KBM-7 (cell line): ENCODE data around the gene COQ9.

ENCODE experiments used
- DNase-seq: peaks from one replicate; pipeline ENCODE4 v3.0.0-alpha.2; 2015
- in situ Hi-C: fragments of 300-500 bp; cut with MboI; formaldehyde crosslinking; loops from 2 replicates; pipeline ENCODE4 v1.14.3; 2020; ENCODE audit warnings: low sequenced_read_pairs, low pct_unique_long_range_greater_than_20kb, mixed read lengths

Gene COQ9

DNA sequence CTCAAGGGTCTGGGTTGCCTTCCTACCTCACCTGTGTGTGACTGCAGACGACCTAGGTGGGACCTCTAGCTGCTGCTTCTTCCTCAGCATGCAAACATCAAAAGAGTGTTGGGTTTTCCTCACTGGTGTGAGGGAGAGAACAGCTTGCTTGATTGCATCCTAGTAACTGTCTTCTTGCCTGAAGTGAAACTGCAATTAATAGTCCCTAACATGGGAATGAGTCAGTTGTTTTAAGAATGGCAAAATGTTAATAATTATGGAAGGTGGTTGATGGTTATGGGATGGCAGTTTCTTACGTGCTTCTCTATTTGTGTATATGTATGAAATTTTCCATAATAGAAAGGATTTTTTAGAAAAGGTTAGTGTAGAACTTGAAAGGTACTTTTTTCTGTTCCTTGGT, 21.1 kb downstream of the COQ9 start:
- in situ Hi-C loops: no loop called here

DNA sequence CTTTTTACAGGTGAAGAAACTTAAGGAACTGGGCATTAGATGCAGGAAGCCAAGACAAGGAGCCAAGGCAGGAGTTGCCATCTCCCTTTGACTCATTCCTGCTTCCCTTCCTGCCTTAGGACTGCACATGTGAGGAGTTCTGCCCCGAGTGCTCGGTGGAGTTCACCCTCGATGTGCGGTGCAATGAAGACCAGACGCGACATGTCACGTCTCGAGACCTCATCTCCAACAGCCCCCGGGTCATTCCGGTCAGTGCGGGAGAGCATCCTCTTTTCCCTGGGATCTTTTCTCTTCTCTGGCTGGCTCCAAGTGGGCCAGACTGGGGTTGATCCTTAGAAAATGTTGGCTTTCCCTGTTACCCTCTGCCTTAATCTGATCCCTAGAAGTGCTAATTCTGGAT, 21.8 kb downstream of the COQ9 start:
- in situ Hi-C loops: no loop called here
- no peak for DNase-seq

More for the DNA sequence above, 21.1 kb downstream of the COQ9 start:
- no peak for DNase-seq

DNA sequence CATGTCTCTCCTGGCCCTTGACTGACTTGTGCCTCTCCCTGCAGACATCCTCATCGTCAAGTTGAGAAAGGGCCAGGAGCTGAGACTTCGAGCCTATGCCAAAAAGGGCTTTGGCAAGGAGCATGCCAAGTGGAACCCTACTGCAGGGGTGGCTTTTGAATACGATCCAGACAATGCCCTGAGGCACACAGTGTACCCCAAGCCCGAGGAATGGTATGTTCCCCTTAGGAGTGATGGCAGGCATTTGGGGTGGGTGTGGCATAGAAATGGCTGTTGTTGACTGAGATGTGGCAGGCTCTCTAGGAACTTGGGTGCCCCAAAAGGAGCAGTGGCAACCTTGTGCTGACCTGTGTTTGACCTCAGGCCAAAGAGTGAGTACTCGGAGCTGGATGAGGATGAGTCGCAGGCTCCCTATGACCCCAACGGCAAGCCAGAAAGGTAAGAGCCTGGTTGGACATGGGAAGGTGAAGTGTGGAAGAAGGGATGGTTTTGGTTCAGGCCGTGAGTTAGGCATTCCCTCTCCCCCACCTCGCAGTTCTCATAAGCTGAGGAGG, 22.7 kb downstream of the COQ9 start:
- in situ Hi-C loops: no loop called here
- DNase-seq: no peak

DNA sequence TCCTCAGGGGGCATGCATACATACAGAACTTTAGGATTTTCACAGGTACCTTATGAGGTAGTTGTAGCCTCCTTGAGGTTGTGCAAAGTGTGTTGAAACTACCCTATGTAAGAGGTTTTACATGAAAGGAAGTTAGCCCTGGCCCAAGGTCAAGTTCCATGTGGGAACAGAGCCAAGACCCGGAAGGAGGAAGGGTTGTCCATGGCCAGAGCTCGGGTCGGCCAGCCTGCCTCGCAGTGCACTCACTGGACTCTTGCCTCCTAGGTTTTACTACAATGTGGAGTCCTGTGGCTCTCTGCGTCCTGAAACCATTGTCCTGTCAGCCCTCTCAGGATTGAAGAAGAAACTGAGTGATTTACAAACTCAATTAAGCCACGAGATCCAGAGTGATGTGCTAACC, 23.4 kb downstream of the COQ9 start:
- in situ Hi-C loops: no loop called here
- no peak for DNase-seq

DNA sequence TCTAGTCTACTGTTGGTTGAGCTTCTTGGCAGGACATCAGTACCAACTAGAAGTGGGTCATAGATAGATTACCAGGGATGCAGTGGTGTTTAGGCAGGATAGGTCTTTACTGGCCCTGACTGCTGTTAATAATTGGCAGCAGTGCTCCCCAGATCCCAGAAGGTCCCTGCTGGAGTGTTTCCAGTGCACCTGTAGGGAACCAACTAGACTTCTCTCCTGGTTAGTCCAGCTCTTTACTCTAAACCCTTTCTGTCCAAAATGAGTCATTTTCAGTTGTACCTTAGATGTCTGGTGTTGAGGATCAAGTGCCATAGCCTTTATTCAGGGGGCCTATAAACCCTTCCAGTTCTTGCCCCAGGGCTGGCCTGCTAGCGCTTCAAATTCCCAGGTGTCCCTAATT, 23.9 kb downstream of the COQ9 start:
- DNase-seq: no peak

DNA sequence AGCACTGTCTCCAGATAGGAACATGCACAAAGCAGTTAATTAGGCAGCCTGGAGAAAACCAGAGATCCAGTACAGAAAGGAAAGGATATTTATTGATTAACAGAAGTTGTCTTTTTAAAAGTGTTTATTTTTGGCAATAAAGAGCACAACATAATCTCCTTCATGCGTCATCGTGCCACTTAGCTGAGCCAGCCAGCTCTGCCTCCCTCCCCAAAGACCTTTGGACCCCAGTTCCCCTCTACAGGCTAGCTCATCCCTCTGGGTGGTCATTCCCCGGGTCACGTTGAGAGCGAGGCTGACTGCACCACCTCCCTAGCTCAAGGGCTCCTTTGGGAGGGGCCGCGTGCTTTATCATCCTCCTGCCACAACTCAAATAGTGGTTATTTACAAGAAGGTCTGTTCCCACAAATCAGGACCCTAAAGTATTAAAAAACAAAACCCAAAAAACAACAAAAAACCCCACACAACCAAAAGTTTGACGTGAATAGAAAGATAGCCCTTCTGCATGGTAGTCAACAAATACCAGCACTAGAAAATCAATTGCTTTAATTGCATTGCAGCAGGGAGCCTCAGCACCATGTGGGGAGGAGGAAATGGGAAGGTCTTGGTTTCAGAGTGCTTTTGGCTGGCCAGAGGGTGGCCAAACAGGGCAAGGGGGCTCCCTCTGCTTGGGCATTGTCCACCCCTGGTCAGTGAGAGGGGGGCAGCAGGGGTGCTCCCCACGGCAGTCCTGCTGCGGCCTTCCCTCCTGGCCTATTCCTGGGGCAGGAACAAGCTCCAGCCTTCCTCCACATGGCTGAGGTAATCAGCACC, 24.8 kb downstream of the COQ9 start:
- in situ Hi-C loops: no loop called here
- DNase-seq: no peak

More for the DNA sequence above, 23.9 kb downstream of the COQ9 start:
- in situ Hi-C loops: no loop called here

DNA sequence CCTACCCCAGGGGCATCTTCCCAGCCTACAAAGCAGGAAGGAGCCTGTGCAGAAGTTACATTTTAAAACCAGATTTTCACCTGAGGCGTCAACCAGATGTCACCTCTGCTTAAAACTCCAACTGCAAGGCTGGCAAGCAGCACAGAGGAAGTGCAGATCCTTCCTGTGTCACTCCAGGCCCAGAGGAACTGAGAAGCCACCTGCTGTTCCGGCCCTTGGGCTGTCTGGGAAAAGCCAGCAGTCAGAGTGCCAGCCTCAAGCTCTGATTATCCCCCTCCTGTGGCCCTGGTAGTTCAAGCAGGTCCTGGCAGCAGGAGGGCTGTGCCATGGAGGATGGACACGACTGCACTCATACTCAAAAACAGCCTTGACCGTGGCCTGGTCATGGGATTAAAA, 25.4 kb downstream of the COQ9 start:
- in situ Hi-C loops: no loop called here
- DNase-seq: no peak

DNA sequence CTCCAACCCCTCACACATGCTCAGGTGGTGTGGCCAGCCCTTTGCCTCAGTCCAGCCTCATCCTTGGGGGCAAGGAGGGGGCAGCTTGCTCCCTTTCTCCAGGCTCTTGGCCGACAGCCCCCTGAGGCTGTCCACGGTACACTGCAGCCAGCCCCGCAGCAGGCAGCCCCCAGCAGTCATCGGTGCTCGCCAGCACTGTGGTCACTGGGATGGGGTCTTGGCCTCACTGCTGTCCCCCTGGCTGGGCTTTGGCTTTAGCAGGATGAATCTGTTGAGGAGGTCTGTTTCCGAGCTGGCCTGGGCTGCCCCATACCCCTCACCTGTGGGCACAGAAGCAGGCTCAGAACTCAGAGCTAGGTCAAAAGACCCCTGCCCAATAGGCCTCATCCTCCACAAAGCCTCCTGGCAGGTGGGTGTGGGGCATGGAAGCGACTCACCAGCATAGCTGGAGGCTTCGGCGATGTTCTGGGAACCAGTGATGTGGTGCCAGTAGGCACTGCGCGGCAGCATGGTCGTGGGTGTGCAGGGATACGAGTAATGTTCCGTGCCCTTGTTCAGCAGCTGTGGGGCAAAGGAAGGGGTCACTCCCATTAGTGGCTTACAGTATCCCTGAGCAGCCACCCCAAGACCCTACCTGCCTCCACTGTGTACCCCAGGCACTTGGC, 26.0 kb downstream of the COQ9 start:
- in situ Hi-C loops: no loop called here

DNA sequence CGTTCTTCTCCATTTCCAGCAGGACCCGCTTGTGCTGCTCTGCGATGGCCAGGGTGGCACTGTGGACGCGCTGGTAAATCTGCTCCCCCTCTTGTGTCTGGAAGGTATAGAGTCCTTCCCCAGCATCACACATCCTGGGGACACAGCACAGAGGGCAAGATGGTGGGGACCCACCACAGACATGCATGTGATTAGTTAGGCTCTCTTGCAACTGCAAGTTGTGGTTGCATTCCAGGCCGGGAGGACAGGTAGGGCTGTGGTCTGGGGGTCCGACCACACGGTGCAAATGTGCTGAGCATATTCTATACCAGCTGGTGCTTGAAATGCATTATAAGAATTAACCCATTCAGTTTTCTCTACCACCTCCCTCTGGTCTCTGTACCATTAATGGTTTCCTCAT, 26.6 kb downstream of the COQ9 start:
- no peak for DNase-seq
- in situ Hi-C loops: no loop called here

More for the DNA sequence above, 26.0 kb downstream of the COQ9 start:
- no peak for DNase-seq

DNA sequence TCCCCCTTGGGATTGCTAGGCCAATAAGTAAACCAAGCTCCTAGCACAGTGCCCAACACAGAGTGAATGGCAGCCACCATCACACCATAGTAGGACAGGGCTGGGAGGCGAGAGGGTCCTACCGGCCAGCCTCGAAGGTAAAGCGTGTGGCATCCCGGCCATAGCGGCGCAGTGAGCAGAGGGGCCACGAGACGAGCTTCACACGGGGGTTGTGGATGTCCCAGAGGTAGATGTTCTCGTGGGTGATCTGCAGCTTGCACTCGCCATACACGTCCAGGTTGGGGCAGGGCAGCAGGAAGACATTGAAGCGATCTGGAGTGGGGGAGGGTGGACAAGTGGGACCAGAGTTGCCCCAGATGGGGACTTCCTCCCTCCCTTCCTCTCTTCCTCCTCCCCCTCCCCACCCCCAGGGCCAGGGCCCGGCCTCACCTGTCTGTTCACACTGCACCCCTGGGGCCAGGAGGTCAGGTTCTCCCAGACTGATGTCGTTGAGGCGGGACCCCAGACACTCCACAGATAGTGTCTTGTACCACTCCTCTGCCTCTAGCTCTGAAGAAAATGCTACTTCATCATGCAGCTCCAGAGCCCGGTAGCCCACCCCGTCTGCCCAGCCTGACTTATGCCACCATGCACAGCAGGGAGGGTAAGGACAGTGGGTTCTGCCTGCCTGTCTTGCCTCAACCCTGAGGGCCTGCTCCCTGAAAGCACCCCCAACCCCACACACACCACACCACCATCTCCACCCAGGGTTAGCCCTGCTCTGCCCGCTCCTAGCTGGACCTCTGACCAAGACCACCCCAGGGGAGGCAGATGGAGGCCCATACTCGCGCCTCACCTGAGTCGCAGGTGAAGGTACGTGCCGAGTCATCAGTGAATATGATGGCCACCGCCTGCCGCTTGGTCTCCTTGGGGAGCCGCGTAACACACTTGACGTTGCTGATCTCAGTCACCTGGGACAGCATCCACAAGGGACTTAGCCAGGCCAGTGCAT, 27.7 kb downstream of the COQ9 start:
- DNase-seq: no peak
- in situ Hi-C loops: no loop called here

DNA sequence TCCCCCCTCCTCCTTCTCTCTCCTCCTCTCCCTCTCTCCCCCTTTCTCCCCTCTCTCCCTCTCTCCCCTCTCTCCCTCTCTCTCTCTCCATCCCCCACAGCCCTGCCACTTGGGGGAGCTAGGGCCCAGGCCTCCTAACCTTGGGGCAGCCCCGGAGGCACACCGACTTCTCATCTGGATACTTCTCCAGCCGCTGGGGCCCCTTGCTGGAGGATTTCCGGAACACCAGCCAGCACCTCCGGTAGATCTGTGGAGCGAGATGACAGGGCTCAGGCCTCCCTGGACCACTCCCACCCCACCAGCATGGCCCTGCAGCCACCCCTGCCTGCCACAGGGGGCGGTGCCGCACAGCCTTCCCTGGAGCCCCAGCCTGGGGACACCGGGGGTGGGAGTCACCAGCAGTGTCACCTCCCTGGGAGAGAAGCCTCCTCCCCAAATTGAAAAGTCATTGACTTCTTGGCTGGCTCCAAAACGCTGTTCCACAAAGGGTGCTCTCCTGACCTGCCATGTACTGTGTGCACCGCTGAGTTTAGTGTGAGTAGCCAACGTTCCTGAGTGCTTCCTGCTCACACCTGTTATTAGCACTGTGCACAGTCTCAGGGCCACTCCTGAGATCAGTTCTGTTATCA, 28.5 kb downstream of the COQ9 start:
- in situ Hi-C loops: no loop called here
- DNase-seq: peak; percentile 95

DNA sequence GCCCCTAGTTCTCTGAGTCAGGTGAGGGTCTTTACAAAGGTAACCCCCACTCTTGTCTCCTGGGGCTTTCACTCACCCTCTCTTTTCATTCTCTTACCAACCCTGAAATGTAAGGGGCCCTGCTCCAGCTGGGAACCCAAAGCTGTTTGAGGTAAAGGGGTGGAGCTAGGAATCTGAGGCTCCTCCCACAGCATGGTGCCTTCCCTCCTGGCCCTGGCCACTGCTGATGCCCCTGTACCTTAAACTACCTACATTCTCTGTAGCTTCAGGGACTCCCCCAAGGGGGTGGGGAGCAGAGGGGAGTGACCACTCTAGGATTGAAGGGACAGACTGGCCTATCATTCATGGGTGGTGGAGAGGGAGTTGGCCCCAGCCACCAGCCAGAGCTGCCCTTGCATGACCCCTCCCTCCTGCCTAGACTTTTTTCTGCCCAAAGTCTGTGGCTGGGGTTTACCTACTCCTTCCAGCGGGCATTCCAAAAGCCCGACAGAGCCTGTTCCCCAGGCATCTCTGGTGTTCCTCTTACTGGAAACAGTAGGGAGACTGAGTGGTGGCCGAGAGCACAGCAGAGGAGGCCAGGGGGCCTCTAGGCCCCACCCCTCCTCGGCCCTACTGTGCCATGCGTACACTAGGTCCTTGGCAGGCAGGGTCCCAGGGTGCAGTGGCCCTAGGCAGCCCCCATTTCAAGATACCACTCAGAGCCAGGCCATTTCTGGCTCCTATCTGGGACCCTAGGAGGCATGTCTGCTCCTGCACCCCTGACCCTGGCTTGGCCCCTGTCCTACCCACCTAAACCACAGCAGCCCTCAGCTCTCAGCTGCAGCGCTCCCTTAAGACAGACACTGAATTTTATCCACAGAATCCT, 29.5 kb downstream of the COQ9 start:
- no peak for DNase-seq
- in situ Hi-C loops: no loop called here

DNA sequence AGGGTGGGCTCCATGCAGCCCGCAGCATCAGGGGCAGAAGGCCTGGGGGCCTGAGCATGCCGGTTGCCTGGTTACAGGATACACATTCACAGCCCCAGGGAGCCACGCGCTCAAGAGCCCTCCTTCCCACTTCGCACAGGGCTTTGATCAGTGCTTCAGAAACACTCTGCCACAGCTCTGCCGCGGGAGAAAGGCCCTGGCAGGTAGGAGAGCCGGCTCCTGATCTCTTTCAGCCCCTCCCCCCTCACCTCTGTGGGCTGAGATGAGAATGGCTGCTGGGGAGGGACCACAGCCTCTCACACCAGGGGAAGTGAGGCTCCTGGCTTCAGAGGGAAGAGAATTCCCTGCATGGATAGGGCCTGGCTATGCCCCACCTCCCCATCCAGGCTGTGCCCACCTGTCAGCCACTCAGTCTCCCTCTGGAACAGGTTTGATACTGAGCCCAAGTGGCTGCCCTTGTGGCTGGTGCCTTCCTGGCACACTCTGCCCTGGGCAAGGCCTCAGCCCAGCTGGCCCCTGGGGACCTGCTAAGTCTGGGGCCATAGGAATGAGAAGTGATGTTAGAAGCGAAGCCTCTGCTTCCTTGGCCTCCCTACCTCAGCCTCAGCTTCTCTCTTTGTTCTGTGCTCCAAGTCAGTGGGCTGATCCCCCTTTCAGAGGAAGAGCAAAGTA, 30.4 kb downstream of the COQ9 start:
- DNase-seq: no peak
- in situ Hi-C loops: no loop called here

DNA sequence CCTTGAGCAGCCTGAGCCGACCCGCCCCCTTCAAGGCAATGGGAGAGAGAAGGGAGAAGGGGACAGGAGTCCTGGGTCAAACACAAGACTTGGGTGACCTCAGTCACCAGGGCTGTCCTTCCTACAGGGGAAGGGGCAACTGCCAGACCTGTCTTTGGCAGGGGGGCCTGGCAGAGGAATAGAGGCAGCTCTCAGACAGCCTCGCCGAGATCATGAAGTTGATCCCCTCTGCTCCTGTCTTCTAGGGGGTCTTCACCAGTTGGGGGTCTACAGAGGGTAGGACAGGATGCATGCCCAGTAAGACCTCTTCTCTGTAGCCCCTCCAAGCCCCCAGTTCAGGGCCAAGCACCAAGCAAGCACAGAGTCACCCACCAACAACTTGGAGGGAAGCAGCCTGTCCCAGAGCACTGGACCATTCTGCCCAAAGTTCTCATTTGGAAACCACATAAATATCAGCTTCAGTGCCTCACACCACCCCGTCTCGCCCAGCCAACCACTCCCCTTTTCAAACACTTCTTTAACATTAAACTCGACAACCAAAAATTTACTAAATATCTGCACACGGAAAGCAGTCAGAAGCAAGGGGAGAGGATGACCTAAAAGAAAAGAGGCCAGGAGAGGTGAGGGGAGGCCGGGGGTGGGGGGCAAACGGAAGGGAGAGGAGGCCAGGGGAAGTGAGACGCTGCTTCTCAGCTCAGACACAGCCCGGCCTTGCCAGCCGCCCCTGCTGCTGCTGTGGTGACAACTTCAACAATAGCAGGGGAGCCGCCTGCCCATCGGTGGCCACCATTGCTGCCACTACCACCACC, 31.3 kb downstream of the COQ9 start:
- DNase-seq: no peak
- in situ Hi-C loops: no loop called here

DNA sequence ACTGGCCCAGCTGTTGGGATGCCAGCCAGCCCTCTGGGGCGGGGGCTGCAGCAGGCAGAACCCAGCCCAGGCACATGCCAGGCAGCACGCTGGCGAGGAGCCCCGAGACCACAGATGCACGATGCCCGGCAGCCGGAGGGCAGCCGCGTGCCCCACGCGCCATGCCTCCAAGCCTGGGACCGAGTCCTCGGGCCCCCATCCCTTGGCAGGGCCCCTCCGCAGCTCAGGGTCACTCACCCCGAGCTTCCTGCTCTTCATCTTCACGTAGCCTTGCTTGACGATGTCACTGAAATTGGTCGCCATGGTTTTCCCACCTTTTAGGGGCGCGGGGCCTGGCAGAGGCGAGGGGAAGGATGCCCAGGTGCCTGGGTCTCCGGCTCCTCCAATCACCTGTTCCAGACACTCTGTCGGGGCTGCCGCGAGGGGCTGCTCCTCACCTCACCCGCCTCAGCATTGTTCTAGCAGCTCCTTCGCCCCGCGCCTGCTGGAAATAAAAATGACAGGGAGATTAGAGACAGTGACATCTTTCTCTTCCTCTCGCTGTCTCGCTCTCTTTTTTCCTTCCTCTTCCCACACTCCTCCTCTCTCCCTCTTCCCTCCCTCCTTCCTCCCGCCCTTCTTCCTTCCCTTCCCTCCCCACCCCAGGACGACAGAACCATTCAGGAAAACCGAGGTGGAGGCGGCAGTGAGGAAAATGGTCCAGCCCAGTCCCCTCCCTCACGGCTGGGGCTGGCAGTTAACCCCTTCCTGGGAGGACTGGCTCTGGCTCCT, 32.1 kb downstream of the COQ9 start:
- no peak for DNase-seq
- in situ Hi-C loops: no loop called here
